ENCODE data around the gene MGAT3. TPM values are rescaled to one million over a fixed set of nuclear protein-coding genes. Genes with fewer than 3 reads are reported as not detected.
A peak's percentile ranks its signal among the peaks of the same experiment; 100 is the strongest.

MGAT3 gene
- total and polyA plus RNA-seq, 2 of the 13 experiments (the other 11 are each of a cell fraction or from before 2014, with no cell fraction given) = 0.11 to 0.15 TPM

- TF ChIP-seq, protein P1, sequence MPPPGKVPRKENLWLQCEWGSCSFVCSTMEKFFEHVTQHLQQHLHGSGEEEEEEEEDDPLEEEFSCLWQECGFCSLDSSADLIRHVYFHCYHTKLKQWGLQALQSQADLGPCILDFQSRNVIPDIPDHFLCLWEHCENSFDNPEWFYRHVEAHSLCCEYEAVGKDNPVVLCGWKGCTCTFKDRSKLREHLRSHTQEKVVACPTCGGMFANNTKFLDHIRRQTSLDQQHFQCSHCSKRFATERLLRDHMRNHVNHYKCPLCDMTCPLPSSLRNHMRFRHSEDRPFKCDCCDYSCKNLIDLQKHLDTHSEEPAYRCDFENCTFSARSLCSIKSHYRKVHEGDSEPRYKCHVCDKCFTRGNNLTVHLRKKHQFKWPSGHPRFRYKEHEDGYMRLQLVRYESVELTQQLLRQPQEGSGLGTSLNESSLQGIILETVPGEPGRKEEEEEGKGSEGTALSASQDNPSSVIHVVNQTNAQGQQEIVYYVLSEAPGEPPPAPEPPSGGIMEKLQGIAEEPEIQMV (CRISPR knock-in tag; IDR thresholded peaks at IDR 0.05; ENCODE audit: low read depth) = no peak
- TF ChIP-seq ZBTB37 (CRISPR knock-in tag; IDR thresholded peaks at IDR 0.05) = no peak
- TF ChIP-seq NFIB (CRISPR knock-in tag; IDR thresholded peaks at IDR 0.05; ENCODE audit: borderline replicate concordance) = no peak
- no peak for TF ChIP-seq SALL2 (CRISPR knock-in tag; IDR thresholded peaks at IDR 0.05)
- TF ChIP-seq EHMT2 (IDR thresholded peaks at IDR 0.05; ENCODE audit: borderline replicate concordance, low read depth, low read length) = no peak
- no peak for TF ChIP-seq ZBTB46 (CRISPR knock-in tag; IDR thresholded peaks at IDR 0.05; ENCODE audit: borderline replicate concordance)
- peak; percentile 10; the same call in 1 of the 2 replicates for TF ChIP-seq HMGXB3 (CRISPR knock-in tag; IDR thresholded peaks at IDR 0.05; ENCODE audit: borderline replicate concordance)
- TF ChIP-seq ARID2 (CRISPR knock-in tag; IDR thresholded peaks at IDR 0.05; ENCODE audit: borderline replicate concordance) = no peak
- 0 out of 2 replicates have a peak, but pooled peaks have one; percentile 35 for TF ChIP-seq PITX1 (CRISPR knock-in tag; IDR thresholded peaks at IDR 0.05)
- TF ChIP-seq ZSCAN31 (CRISPR knock-in tag; IDR thresholded peaks at IDR 0.05; ENCODE audit: low read depth) = no peak
- TF ChIP-seq NCOA2 (CRISPR knock-in tag; IDR thresholded peaks at IDR 0.05) = no peak
- no peak for TF ChIP-seq ZNF776 (CRISPR knock-in tag; IDR thresholded peaks at IDR 0.05)
- no peak for TF ChIP-seq ZNF674 (CRISPR knock-in tag; IDR thresholded peaks at IDR 0.05; ENCODE audit: low read depth)
- no peak for TF ChIP-seq ATRX (CRISPR knock-in tag; IDR thresholded peaks at IDR 0.05; ENCODE audit: borderline replicate concordance)
Measured at GRCh38 chr22:39534092-39534506, 77.3 kb downstream of the MGAT3 start (continued).
